ENCODE measurements around the gene LPO. TPM values are rescaled to one million over a fixed set of nuclear protein-coding genes. Genes with fewer than 3 reads are reported as not detected.

LPO gene
- total RNA-seq, 1 experiment from 2014 or later: not detected

DNA sequence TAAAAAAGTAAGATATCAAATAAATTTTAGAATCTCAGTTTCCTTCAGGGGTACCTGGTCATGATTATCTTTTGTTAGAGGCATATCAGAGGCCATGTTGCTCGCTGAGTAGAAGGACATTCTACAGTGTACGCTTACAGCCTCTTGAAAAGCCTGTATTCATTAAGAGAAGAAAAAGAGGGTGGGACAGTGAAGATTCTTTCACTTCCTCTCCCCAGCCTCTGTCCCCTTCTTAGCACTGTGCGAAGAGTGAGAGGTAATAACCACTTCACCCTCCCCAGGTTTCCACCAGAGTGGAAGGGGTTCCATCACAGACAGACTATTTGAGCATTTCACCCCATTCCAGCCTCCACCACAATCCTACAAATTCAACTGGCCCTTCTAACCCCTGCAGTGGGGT is 4.8 kb upstream of the LPO start:
- Mint-ChIP-seq H3K9me3 (ENCODE audit: low read depth, unreplicated experiment) (no peaks in the 10 kb centered on the region), H3K4me1 (ENCODE audit: low read depth, unreplicated experiment) (no peaks in the 10 kb centered on the region), H3K4me3 (ENCODE audit: low read depth, unreplicated experiment) (no peak overlapping the region), H3K36me3 (ENCODE audit: insufficient read depth, unreplicated experiment) (no peaks in the 10 kb centered on the region), H3K27me3 (ENCODE audit: unreplicated experiment) (peaks cover 80% of the 10 kb centered on the region), H3K27ac (ENCODE audit: unreplicated experiment) (no peak overlapping the region)
- no TSS peak for BruUV-seq (replicated peaks)
- CTCF ChIA-PET: no interaction called here
- intact Hi-C loops (cut with micrococcal nuclease; ENCODE audit: unreplicated experiment): no loop called here
- TF ChIP-seq, protein P1, sequence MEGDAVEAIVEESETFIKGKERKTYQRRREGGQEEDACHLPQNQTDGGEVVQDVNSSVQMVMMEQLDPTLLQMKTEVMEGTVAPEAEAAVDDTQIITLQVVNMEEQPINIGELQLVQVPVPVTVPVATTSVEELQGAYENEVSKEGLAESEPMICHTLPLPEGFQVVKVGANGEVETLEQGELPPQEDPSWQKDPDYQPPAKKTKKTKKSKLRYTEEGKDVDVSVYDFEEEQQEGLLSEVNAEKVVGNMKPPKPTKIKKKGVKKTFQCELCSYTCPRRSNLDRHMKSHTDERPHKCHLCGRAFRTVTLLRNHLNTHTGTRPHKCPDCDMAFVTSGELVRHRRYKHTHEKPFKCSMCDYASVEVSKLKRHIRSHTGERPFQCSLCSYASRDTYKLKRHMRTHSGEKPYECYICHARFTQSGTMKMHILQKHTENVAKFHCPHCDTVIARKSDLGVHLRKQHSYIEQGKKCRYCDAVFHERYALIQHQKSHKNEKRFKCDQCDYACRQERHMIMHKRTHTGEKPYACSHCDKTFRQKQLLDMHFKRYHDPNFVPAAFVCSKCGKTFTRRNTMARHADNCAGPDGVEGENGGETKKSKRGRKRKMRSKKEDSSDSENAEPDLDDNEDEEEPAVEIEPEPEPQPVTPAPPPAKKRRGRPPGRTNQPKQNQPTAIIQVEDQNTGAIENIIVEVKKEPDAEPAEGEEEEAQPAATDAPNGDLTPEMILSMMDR (IDR thresholded peaks at IDR 0.05; ENCODE audit: unreplicated experiment): no peak
- DNase-seq: no peak

DNA sequence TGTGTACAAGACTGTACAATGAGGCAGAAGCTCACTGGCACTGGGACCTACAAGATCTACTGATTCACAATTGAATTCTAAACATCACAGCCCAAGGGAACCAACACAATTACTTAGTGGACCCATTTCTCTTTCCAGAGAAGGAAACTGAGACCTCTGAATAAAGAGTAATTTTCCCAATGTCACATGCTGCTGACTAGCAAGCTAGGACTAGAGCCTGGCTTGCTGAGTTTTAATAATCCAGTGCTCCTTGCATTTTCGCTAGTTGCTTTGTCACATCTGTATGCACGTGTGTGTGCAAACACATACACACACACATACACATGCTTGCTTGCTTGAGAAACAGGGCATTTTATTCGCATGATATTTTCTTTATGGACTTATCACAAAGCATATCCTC is 3.9 kb upstream of the LPO start:
- Mint-ChIP-seq H3K9me3 (ENCODE audit: low read depth, unreplicated experiment) (no peaks in the 10 kb centered on the region), H3K4me1 (ENCODE audit: low read depth, unreplicated experiment) (no peaks in the 10 kb centered on the region), H3K36me3 (ENCODE audit: insufficient read depth, unreplicated experiment) (no peaks in the 10 kb centered on the region), H3K27ac (ENCODE audit: unreplicated experiment) (no peak overlapping the region), H3K27me3 (ENCODE audit: unreplicated experiment) (peaks cover 80% of the 10 kb centered on the region), H3K4me3 (ENCODE audit: low read depth, unreplicated experiment) (no peak overlapping the region)
- BruUV-seq (replicated peaks): no TSS peak
- CTCF ChIA-PET: no interaction called here
- intact Hi-C loops (cut with micrococcal nuclease; ENCODE audit: unreplicated experiment): no loop called here
- TF ChIP-seq, protein P1 (IDR thresholded peaks at IDR 0.05; ENCODE audit: unreplicated experiment): no peak
- no peak for DNase-seq

- intact Hi-C loops (cut with micrococcal nuclease; ENCODE audit: unreplicated experiment): no loop called here
- CTCF ChIA-PET: interaction anchor here (0.6 to 0.7 kb wide), 2 partner anchors 13 to 859 kb away, joined by 4 read pairs; no protein-coding TSS in a partner anchor
- Mint-ChIP-seq H3K9me3 (ENCODE audit: low read depth, unreplicated experiment) (no peaks in the 10 kb centered on the region), H3K27me3 (ENCODE audit: unreplicated experiment) (peaks cover 80% of the 10 kb centered on the region), H3K27ac (ENCODE audit: unreplicated experiment) (no peak overlapping the region), H3K4me3 (ENCODE audit: low read depth, unreplicated experiment) (no peak overlapping the region), H3K4me1 (ENCODE audit: low read depth, unreplicated experiment) (no peaks in the 10 kb centered on the region), H3K36me3 (ENCODE audit: insufficient read depth, unreplicated experiment) (no peaks in the 10 kb centered on the region)
- no peak for DNase-seq
- no TSS peak for BruUV-seq (replicated peaks)
- TF ChIP-seq, protein P1 (IDR thresholded peaks at IDR 0.05; ENCODE audit: unreplicated experiment): no peak
These were observed 2.6 kb upstream of the LPO start for GRCh38 chr17:58235821-58236220.

DNA sequence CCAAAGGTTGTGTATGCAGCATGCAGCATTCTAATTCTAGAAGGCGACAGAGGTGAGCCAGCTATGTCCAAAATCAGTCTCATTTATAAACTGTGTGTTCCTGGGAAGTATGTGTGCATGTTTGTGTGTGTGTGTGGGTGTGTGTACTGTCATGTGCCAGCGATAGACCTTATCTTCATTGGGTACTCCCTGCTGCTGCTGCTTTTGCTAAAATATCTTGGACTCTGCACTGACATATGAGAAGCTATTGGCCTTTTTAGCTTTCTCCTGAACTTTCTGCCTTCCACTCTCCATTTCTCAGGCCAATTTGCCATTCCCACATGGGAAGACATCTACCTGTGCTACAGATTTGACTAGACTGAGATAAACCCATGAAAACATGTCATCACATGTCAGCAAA is 2.0 kb upstream of the LPO start:
- H3K4me1 Mint-ChIP-seq (ENCODE audit: low read depth, unreplicated experiment): no peaks in the 10 kb centered on the region
- no peak overlapping the region for H3K27ac Mint-ChIP-seq (ENCODE audit: unreplicated experiment)
- BruUV-seq (replicated peaks): no TSS peak
- DNase-seq: no peak
- TF ChIP-seq, protein P1 (IDR thresholded peaks at IDR 0.05; ENCODE audit: unreplicated experiment): no peak
- intact Hi-C loops (cut with micrococcal nuclease; ENCODE audit: unreplicated experiment): no loop called here
- no peaks in the 10 kb centered on the region for H3K9me3 Mint-ChIP-seq (ENCODE audit: low read depth, unreplicated experiment)
- H3K36me3 Mint-ChIP-seq (ENCODE audit: insufficient read depth, unreplicated experiment): no peaks in the 10 kb centered on the region
- H3K27me3 Mint-ChIP-seq (ENCODE audit: unreplicated experiment): peaks cover 80% of the 10 kb centered on the region
- no peak overlapping the region for H3K4me3 Mint-ChIP-seq (ENCODE audit: low read depth, unreplicated experiment)
- CTCF ChIA-PET: no interaction called here
